Neuronal stem cell (in vitro differentiated cells): ENCODE results near the gene SMS.

Source experiments
- DNase-seq: peaks from one replicate; pipeline ENCODE4 v3.0.0-alpha.2; 2013; ENCODE audit warnings: low spot score
- H2AFZ ChIP-seq: one replicate; pipeline ENCODE4 v1.6.1; 2013; ENCODE audit warnings: mild to moderate bottlenecking, low read length, inconsistent platforms
- H2AK5ac ChIP-seq: 2 replicates; pipeline ENCODE4 v1.6.1; 2013; ENCODE audit warnings: low read depth, mild to moderate bottlenecking, inconsistent platforms, low read length, moderate library complexity, mixed read lengths
- H2BK120ac ChIP-seq: 2 replicates; pipeline ENCODE4 v1.6.1; 2013; ENCODE audit warnings: low read depth, mild to moderate bottlenecking, inconsistent platforms, low read length, moderate library complexity, mixed read lengths
- H2BK12ac ChIP-seq: one replicate; pipeline ENCODE4 v1.6.1; 2013; ENCODE audit warnings: low read length, inconsistent platforms
- H2BK15ac ChIP-seq: 2 replicates; pipeline ENCODE4 v1.6.1; 2013; ENCODE audit warnings: mild to moderate bottlenecking, low read length, inconsistent platforms, mixed read lengths
- H2BK5ac ChIP-seq: one replicate; pipeline ENCODE4 v1.6.1; 2013; ENCODE audit warnings: inconsistent platforms, mild to moderate bottlenecking, low read length, moderate library complexity
- H3K14ac ChIP-seq: one replicate; pipeline ENCODE4 v1.6.1; 2013; ENCODE audit warnings: low read length, inconsistent platforms
- H3K18ac ChIP-seq: 2 replicates; pipeline ENCODE4 v1.6.1; 2013; ENCODE audit warnings: low read length, inconsistent platforms
- H3K23ac ChIP-seq: 2 replicates; pipeline ENCODE4 v1.6.1; 2013; ENCODE audit warnings: low read depth, mild to moderate bottlenecking, mixed read lengths, low read length, inconsistent platforms; ENCODE audit not compliant: poor library complexity
- H3K27ac ChIP-seq: replicated peaks from 3 replicates; pipeline ENCODE4 v1.5.1; 2013; ENCODE audit warnings: low read length, inconsistent platforms
- H3K27me3 ChIP-seq, 3 experiments: 2 replicates each; pipeline ENCODE4 v1.6.1; 2013; ENCODE audit warnings: low read length in 3 of 3, mild to moderate bottlenecking in 2 of 3, inconsistent platforms in 1 of 3, low read depth in 1 of 3, mixed read lengths in 1 of 3, moderate library complexity in 1 of 3; ENCODE audit not compliant: control insufficient read depth in 3 of 3, insufficient read depth in 3 of 3
- H3K36me3 ChIP-seq, 2 donors: replicated peaks in 1 of 2; 2 replicates each; pipeline ENCODE4 v1.6.1; 2013; ENCODE audit warnings: low read length in 2 of 2; ENCODE audit not compliant: control insufficient read depth in 2 of 2, insufficient read depth in 2 of 2
- H3K4ac ChIP-seq: 2 replicates; pipeline ENCODE4 v1.6.1; 2013; ENCODE audit warnings: inconsistent platforms, mild to moderate bottlenecking, low read length, moderate library complexity
- H3K4me1 ChIP-seq, 2 donors: 1 replicate in 1 of 2; 2 replicates in 1 of 2; pipeline ENCODE4 v1.6.1; 2013; ENCODE audit warnings: low read length in 2 of 2, low read depth in 1 of 2; ENCODE audit not compliant: control insufficient read depth in 2 of 2, insufficient read depth in 1 of 2
- H3K4me2 ChIP-seq: one replicate; pipeline ENCODE4 v1.6.1; 2013; ENCODE audit warnings: mild to moderate bottlenecking, low read length, inconsistent platforms; ENCODE audit not compliant: insufficient read depth, poor library complexity, severe bottlenecking
- H3K4me3 ChIP-seq, 2 donors: 2 replicates each; pipeline ENCODE4 v1.5.1; 2013; ENCODE audit warnings: low read length in 2 of 2, mild to moderate bottlenecking in 2 of 2, inconsistent platforms in 1 of 2, moderate library complexity in 1 of 2
- H3K79me1 ChIP-seq: one replicate; pipeline ENCODE4 v1.6.1; 2013; ENCODE audit warnings: low read depth, mild to moderate bottlenecking, inconsistent platforms, low read length, moderate library complexity
- H3K9ac ChIP-seq: one replicate; pipeline ENCODE4 v1.6.1; 2013; ENCODE audit warnings: mild to moderate bottlenecking, low read depth, low read length, inconsistent platforms; ENCODE audit not compliant: poor library complexity
- H3K9me3 ChIP-seq, 2 donors: replicated peaks in 1 of 2; 2 replicates each; pipeline versions ENCODE3 to v1.6.1; 2013; ENCODE audit warnings: low read length in 2 of 2, mild to moderate bottlenecking in 2 of 2, inconsistent platforms in 1 of 2, low read depth in 1 of 2, mixed read lengths in 1 of 2, moderate library complexity in 1 of 2; ENCODE audit not compliant: control insufficient read depth in 2 of 2, insufficient read depth in 1 of 2
- H4K8ac ChIP-seq: one replicate; pipeline ENCODE4 v1.6.1; 2013; ENCODE audit warnings: low read depth, mild to moderate bottlenecking, inconsistent platforms, low read length, moderate library complexity
- H4K91ac ChIP-seq: one replicate; pipeline ENCODE4 v1.6.1; 2013; ENCODE audit warnings: low read length, low read depth, mild to moderate bottlenecking, inconsistent platforms; ENCODE audit not compliant: poor library complexity
- WGBS, 2 donors: extraction: QIAGEN DNeasy Blood & Tissue Kit; methylation state at CpG; one replicate each; pipeline ENCODE4 v1.1.7; 2013; ENCODE audit warnings: missing lambda C conversion rate in 2 of 2, mixed read lengths in 1 of 2; ENCODE audit not compliant: insufficient read length in 2 of 2, insufficient replicate concordance in 1 of 2; ENCODE audit errors: extremely low coverage in 2 of 2; 5-methylcytosine and 5-hydroxymethylcytosine counted together

Gene SMS

GRCh38 chrX:21972046-21972445 lies 31.5 kb downstream of the SMS start:
- H2BK120ac ChIP-seq: no peak overlapping the region
- H3K27ac ChIP-seq: no peak overlapping the region
- H4K91ac ChIP-seq: no peak overlapping the region
- no peak overlapping the region for H2BK5ac ChIP-seq
- WGBS, 2 donors: no CpG with 5 or more reads among the region's 5 CpGs
- H2BK15ac ChIP-seq: no peak overlapping the region
- H3K4me1 ChIP-seq: no peaks in the 10 kb centered on the region
- no peak overlapping the region for H3K9ac ChIP-seq
- H4K8ac ChIP-seq: no peak overlapping the region
- no peak overlapping the region for H3K18ac ChIP-seq
- peaks cover 5 to 94% of the 10 kb centered on the region in 2 donors for H3K36me3 ChIP-seq
- DNase-seq: no peak
- H3K9me3 ChIP-seq: no peaks in the 10 kb centered on the region
- H3K4me2 ChIP-seq: no peak overlapping the region
- no peak overlapping the region for H2BK12ac ChIP-seq
- H2AFZ ChIP-seq: no peak overlapping the region
- H3K23ac ChIP-seq: no peak overlapping the region
- no peaks in the 10 kb centered on the region for H3K27me3 ChIP-seq
- no peak overlapping the region for H3K14ac ChIP-seq
- no peak overlapping the region for H2AK5ac ChIP-seq
- H3K4ac ChIP-seq: no peak overlapping the region
- H3K4me3 ChIP-seq: no peak overlapping the region
- H3K79me1 ChIP-seq: no peaks in the 10 kb centered on the region

- no peaks in the 10 kb centered on the region for H3K27me3 ChIP-seq
- H3K9ac ChIP-seq: no peak overlapping the region
- no peaks in the 10 kb centered on the region for H3K4me1 ChIP-seq
- no peak overlapping the region for H4K8ac ChIP-seq
- no peak overlapping the region for H4K91ac ChIP-seq
- H3K14ac ChIP-seq: no peak overlapping the region
- no peak overlapping the region for H3K27ac ChIP-seq
- WGBS, 2 donors: no CpG with 5 or more reads among the region's 7 CpGs
- H2BK5ac ChIP-seq: no peak overlapping the region
- no peak overlapping the region for H2AK5ac ChIP-seq
- H3K9me3 ChIP-seq: no peaks in the 10 kb centered on the region
- no peaks in the 10 kb centered on the region for H3K79me1 ChIP-seq
- H3K18ac ChIP-seq: no peak overlapping the region
- no peak overlapping the region for H2BK15ac ChIP-seq
- DNase-seq: no peak
- H2BK12ac ChIP-seq: no peak overlapping the region
- no peak overlapping the region for H2AFZ ChIP-seq
- no peak overlapping the region for H3K4me2 ChIP-seq
- H3K4me3 ChIP-seq: no peak overlapping the region
- no peak overlapping the region for H2BK120ac ChIP-seq
- peaks cover 5 to 94% of the 10 kb centered on the region in 2 donors for H3K36me3 ChIP-seq
- H3K4ac ChIP-seq: no peak overlapping the region
- H3K23ac ChIP-seq: no peak overlapping the region
Observed at GRCh38 chrX:21972721-21973120, 32.2 kb downstream of the SMS start.

- no peaks in the 10 kb centered on the region for H3K4me1 ChIP-seq
- H3K27me3 ChIP-seq: no peaks in the 10 kb centered on the region
- H3K4ac ChIP-seq: no peak overlapping the region
- H3K9ac ChIP-seq: no peak overlapping the region
- H3K36me3 ChIP-seq: peaks cover 5 to 93% of the 10 kb centered on the region in 2 donors
- H4K8ac ChIP-seq: no peak overlapping the region
- H3K4me2 ChIP-seq: no peak overlapping the region
- no peak overlapping the region for H2AFZ ChIP-seq
- no peak overlapping the region for H2AK5ac ChIP-seq
- no peak overlapping the region for H3K27ac ChIP-seq
- H3K18ac ChIP-seq: no peak overlapping the region
- no peaks in the 10 kb centered on the region for H3K79me1 ChIP-seq
- no peak overlapping the region for H2BK15ac ChIP-seq
- no peak overlapping the region for H2BK5ac ChIP-seq
- no peaks in the 10 kb centered on the region for H3K9me3 ChIP-seq
- H2BK120ac ChIP-seq: no peak overlapping the region
- H2BK12ac ChIP-seq: no peak overlapping the region
- H3K23ac ChIP-seq: no peak overlapping the region
- H3K4me3 ChIP-seq: no peak overlapping the region
- DNase-seq: no peak
- no peak overlapping the region for H4K91ac ChIP-seq
- WGBS, 2 donors: no CpG with 5 or more reads among the region's 12 CpGs
- no peak overlapping the region for H3K14ac ChIP-seq
Observed at GRCh38 chrX:21973321-21974010, 33.0 kb downstream of the SMS start.

- no peak for DNase-seq
- H2AK5ac ChIP-seq: no peak overlapping the region
- no peaks in the 10 kb centered on the region for H3K9me3 ChIP-seq
- no peak overlapping the region for H3K4me2 ChIP-seq
- H3K4ac ChIP-seq: no peak overlapping the region
- H3K18ac ChIP-seq: no peak overlapping the region
- peaks cover 5 to 93% of the 10 kb centered on the region in 2 donors for H3K36me3 ChIP-seq
- no peak overlapping the region for H3K14ac ChIP-seq
- H2AFZ ChIP-seq: no peak overlapping the region
- no peak overlapping the region for H3K23ac ChIP-seq
- H4K91ac ChIP-seq: no peak overlapping the region
- no peak overlapping the region for H2BK12ac ChIP-seq
- WGBS, 2 donors: no CpG with 5 or more reads among the region's 2 CpGs
- H3K79me1 ChIP-seq: no peaks in the 10 kb centered on the region
- no peak overlapping the region for H4K8ac ChIP-seq
- no peak overlapping the region for H3K27ac ChIP-seq
- H2BK120ac ChIP-seq: no peak overlapping the region
- no peak overlapping the region for H2BK5ac ChIP-seq
- H2BK15ac ChIP-seq: no peak overlapping the region
- H3K9ac ChIP-seq: no peak overlapping the region
- no peaks in the 10 kb centered on the region for H3K4me1 ChIP-seq
- no peaks in the 10 kb centered on the region for H3K27me3 ChIP-seq
- H3K4me3 ChIP-seq: no peak overlapping the region
Observed at GRCh38 chrX:21974011-21974385, 33.5 kb downstream of the SMS start.
